Osteoblast (primary cell): Measurements from ENCODE around the gene STT3A. TPM values are rescaled to one million over a fixed set of nuclear protein-coding genes. Genes with fewer than 3 reads are reported as not detected.

ENCODE experiments used
- DNase-seq: peaks from one replicate; pipeline ENCODE4 v3.0.0; 2011; ENCODE audit warnings: low spot score, mixed read lengths; ENCODE audit not compliant: insufficient read length; ENCODE audit errors: missing footprints
- H2AFZ ChIP-seq: 2 replicates; pipeline ENCODE4 v1.6.0; 2011; ENCODE audit warnings: mild to moderate bottlenecking, low read length
- H3K27ac ChIP-seq: 2 replicates; pipeline ENCODE4 v1.5.1; 2011; ENCODE audit warnings: mild to moderate bottlenecking, low read depth, low read length, moderate library complexity
- H3K27me3 ChIP-seq: 2 replicates; pipeline ENCODE4 v1.6.0; 2012; ENCODE audit warnings: mild to moderate bottlenecking, control low read depth, inconsistent platforms, low read length, moderate library complexity; ENCODE audit not compliant: insufficient read depth
- H3K36me3 ChIP-seq: 2 replicates; pipeline ENCODE4 v1.5.1; 2011; ENCODE audit warnings: mild to moderate bottlenecking, low read length, control low read depth, moderate library complexity; ENCODE audit not compliant: insufficient read depth
- H3K4me1 ChIP-seq: 2 replicates; pipeline ENCODE4 v1.5.1; 2011; ENCODE audit warnings: mild to moderate bottlenecking, low read length, control low read depth, moderate library complexity; ENCODE audit not compliant: insufficient read depth
- H3K4me2 ChIP-seq: 2 replicates; pipeline ENCODE4 v1.6.0; 2011; ENCODE audit warnings: mild to moderate bottlenecking, low read length; ENCODE audit not compliant: insufficient read depth
- H3K4me3 ChIP-seq: fragments of 200-600 bp; sonication (generic); 3 replicates; pipeline ENCODE4 v1.5.1; 2012; ENCODE audit warnings: mild to moderate bottlenecking, low read length, inconsistent platforms; ENCODE audit not compliant: insufficient read depth
- H3K79me2 ChIP-seq: 2 replicates; pipeline ENCODE4 v1.6.0; 2012; ENCODE audit warnings: mild to moderate bottlenecking, low read length, control low read depth, inconsistent platforms; ENCODE audit not compliant: insufficient read depth
- H3K9me3 ChIP-seq: 2 replicates; pipeline ENCODE4 v1.5.1; 2011; ENCODE audit warnings: low read depth, low read length, control low read depth
- H4K20me1 ChIP-seq: 2 replicates; pipeline ENCODE4 v1.6.0; 2012; ENCODE audit warnings: mild to moderate bottlenecking, low read length, control low read depth; ENCODE audit not compliant: insufficient read depth
- total RNA-seq: library from RNA; depleted of rRNA; stranded (reverse); fragments of >200 nt; gene quantifications from 2 replicates; pipeline ENCODE4 v1.2.3, GENCODE V29; 2012
- TF ChIP-seq, protein P1 (sequence below): IDR thresholded peaks from 2 replicates; pipeline ENCODE4 v1.5.1; 2011; ENCODE audit warnings: mild to moderate bottlenecking, low read depth, low read length, moderate library complexity; ENCODE audit errors: extremely low read depth

The STT3A gene
- total RNA-seq, 1 donor, result 224 TPM

GRCh38 chr11:125586623-125587022, 6.0 kb upstream of the STT3A start:
- Histone ChIP-seq H3K4me3 (no peak overlapping the region), H3K27me3 (no peaks in the 10 kb centered on the region), H3K4me2 (no peak overlapping the region), H2AFZ (no peak overlapping the region), H3K36me3 (peaks cover 32% of the 10 kb centered on the region), H3K9me3 (no peaks in the 10 kb centered on the region), H4K20me1 (no peaks in the 10 kb centered on the region), H3K4me1 (peaks cover 4% of the 10 kb centered on the region), H3K27ac (no peak overlapping the region), H3K79me2 (peaks cover 3% of the 10 kb centered on the region)
- DNase-seq, result no peak
- TF ChIP-seq, protein P1, sequence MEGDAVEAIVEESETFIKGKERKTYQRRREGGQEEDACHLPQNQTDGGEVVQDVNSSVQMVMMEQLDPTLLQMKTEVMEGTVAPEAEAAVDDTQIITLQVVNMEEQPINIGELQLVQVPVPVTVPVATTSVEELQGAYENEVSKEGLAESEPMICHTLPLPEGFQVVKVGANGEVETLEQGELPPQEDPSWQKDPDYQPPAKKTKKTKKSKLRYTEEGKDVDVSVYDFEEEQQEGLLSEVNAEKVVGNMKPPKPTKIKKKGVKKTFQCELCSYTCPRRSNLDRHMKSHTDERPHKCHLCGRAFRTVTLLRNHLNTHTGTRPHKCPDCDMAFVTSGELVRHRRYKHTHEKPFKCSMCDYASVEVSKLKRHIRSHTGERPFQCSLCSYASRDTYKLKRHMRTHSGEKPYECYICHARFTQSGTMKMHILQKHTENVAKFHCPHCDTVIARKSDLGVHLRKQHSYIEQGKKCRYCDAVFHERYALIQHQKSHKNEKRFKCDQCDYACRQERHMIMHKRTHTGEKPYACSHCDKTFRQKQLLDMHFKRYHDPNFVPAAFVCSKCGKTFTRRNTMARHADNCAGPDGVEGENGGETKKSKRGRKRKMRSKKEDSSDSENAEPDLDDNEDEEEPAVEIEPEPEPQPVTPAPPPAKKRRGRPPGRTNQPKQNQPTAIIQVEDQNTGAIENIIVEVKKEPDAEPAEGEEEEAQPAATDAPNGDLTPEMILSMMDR, result no peak

DNA sequence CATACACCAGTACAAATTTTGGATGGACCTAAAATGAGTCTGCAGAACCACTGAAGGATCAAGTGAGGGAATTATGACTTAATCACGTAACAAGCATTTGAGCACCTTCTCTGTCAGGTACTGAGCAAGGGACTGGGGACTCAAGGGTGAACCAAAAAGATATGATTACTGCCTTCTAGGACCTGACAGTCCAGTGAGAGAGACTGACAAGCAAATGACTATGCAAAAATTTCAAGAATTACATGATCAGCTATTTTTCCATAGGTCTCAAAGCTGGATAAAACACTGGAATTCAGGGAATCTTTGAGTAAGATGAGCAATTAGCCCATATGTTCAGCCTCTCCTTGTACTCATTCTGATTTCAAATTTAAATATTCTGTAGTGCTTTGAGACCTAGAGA, 5.2 kb upstream of the STT3A start:
- TF ChIP-seq, protein P1, result no peak
- Histone ChIP-seq H3K4me2 (no peak overlapping the region), H3K27ac (no peak overlapping the region), H3K27me3 (no peaks in the 10 kb centered on the region), H3K9me3 (no peaks in the 10 kb centered on the region), H3K79me2 (peaks cover 5% of the 10 kb centered on the region), H3K4me3 (no peak overlapping the region), H3K36me3 (peaks cover 25% of the 10 kb centered on the region), H4K20me1 (no peaks in the 10 kb centered on the region), H2AFZ (no peak overlapping the region), H3K4me1 (peaks cover 4% of the 10 kb centered on the region)
- no peak for DNase-seq

GRCh38 chr11:125588505-125588904, 4.1 kb upstream of the STT3A start:
- Histone ChIP-seq H3K27ac (no peak overlapping the region), H3K4me3 (no peak overlapping the region), H2AFZ (peak overlapping the region; percentile 27), H3K4me2 (peak overlapping the region; percentile 45), H3K4me1 (peaks cover 6% of the 10 kb centered on the region), H4K20me1 (no peaks in the 10 kb centered on the region), H3K27me3 (no peaks in the 10 kb centered on the region), H3K79me2 (peaks cover 14% of the 10 kb centered on the region), H3K36me3 (peaks cover 14% of the 10 kb centered on the region), H3K9me3 (no peaks in the 10 kb centered on the region)
- DNase-seq, result no peak
- TF ChIP-seq, protein P1, result no peak

- no peaks in the 10 kb centered on the region for H3K9me3 ChIP-seq
- TF ChIP-seq, protein P1, result no peak
- peak; percentile 65 for DNase-seq
- H3K27ac ChIP-seq, result peak overlapping the region; percentile 99
- H3K79me2 ChIP-seq, result peaks cover 46% of the 10 kb centered on the region
- peaks cover 7% of the 10 kb centered on the region for H4K20me1 ChIP-seq
- H2AFZ ChIP-seq, result peak overlapping the region; percentile 98
- H3K4me1 ChIP-seq, result peaks cover 13% of the 10 kb centered on the region
- H3K4me3 ChIP-seq, result peak overlapping the region; percentile 87
- no peaks in the 10 kb centered on the region for H3K36me3 ChIP-seq
- H3K27me3 ChIP-seq, result no peaks in the 10 kb centered on the region
- peak overlapping the region; percentile 98 for H3K4me2 ChIP-seq
These were observed 875 bp upstream of the STT3A start for GRCh38 chr11:125591649-125592304.
